Naive thymus-derived CD4-positive, alpha-beta T cell (primary cell): ENCODE measurements around the gene PIP4K2A. TPM values are rescaled to one million over a fixed set of nuclear protein-coding genes. Genes with fewer than 3 reads are reported as not detected.

ENCODE experiments used
- ATAC-seq: fragments of 150-1000 bp; cut with Tn5 transposase; 2 replicates; pipeline ENCODE4 v1.10.0; 2021; ENCODE audit warnings: mild to moderate bottlenecking, moderate library complexity
- CTCF ChIA-PET: fragments of 350-600 bp; sonication (Branson Sonifier 250); formaldehyde crosslinking; loops from one replicate; lab custom pipeline; 2021; ENCODE audit warnings: antibody characterized with exemption; lab: Charles Lee
- POLR2A ChIA-PET: fragments of 350-600 bp; sonication (Branson Sonifier 250); formaldehyde crosslinking; loops from one replicate; lab custom pipeline; 2021; ENCODE audit warnings: antibody characterized with exemption, inconsistent platforms; lab: Charles Lee
- DNase-seq, 9 donors: peaks; one replicate each; pipeline versions ENCODE4 v3.0.0 to v3.0.0-alpha.2; 2020 to 2022; ENCODE audit warnings: mixed read lengths in 1 of 9
- H3K27ac ChIP-seq: one replicate; pipeline ENCODE4 v1.7.0; 2013; ENCODE audit warnings: mild to moderate bottlenecking, low read depth, low read length, moderate library complexity
- H3K27me3 ChIP-seq, 2 donors: one replicate each; pipeline ENCODE4 v1.7.0; 2013; ENCODE audit warnings: low read length in 2 of 2, mild to moderate bottlenecking in 2 of 2, moderate library complexity in 2 of 2; ENCODE audit not compliant: control insufficient read depth in 2 of 2, insufficient read depth in 2 of 2
- H3K36me3 ChIP-seq, 3 experiments: 1 replicate in 2 of 3; 2 replicates in 1 of 3; pipeline ENCODE4 v1.7.0; 2013; ENCODE audit warnings: low read length in 3 of 3, mild to moderate bottlenecking in 3 of 3, moderate library complexity in 1 of 3; ENCODE audit not compliant: insufficient read depth in 3 of 3, control insufficient read depth in 2 of 3
- H3K4me1 ChIP-seq, 2 donors: one replicate each; pipeline ENCODE4 v1.7.0; 2013; ENCODE audit warnings: low read length in 2 of 2, mild to moderate bottlenecking in 2 of 2, moderate library complexity in 1 of 2; ENCODE audit not compliant: control insufficient read depth in 2 of 2, insufficient read depth in 2 of 2
- H3K4me3 ChIP-seq: 2 replicates; pipeline ENCODE4 v1.7.0; 2013; ENCODE audit warnings: mild to moderate bottlenecking, low read length
- H3K9me3 ChIP-seq, 3 experiments: 1 replicate in 2 of 3; 2 replicates in 1 of 3; pipeline ENCODE4 v1.7.0; 2013; ENCODE audit warnings: low read length in 3 of 3; ENCODE audit not compliant: control insufficient read depth in 2 of 3
- H3K27ac Mint-ChIP-seq, 9 donors: one replicate each; pipeline ENCODE4 v1.8.0; 2020 to 2022; ENCODE audit warnings: mixed read lengths in 9 of 9, mild to moderate bottlenecking in 8 of 9, moderate library complexity in 5 of 9, inconsistent platforms in 2 of 9
- H3K27me3 Mint-ChIP-seq, 5 donors: one replicate each; pipeline ENCODE4 v1.8.0; 2021 to 2022; ENCODE audit warnings: mixed read lengths in 5 of 5, mild to moderate bottlenecking in 1 of 5
- H3K36me3 Mint-ChIP-seq, 5 donors: one replicate each; pipeline ENCODE4 v1.8.0; 2020 to 2022; ENCODE audit warnings: mixed read lengths in 5 of 5, mild to moderate bottlenecking in 3 of 5, inconsistent platforms in 1 of 5
- H3K4me1 Mint-ChIP-seq, 7 donors: one replicate each; pipeline ENCODE4 v1.8.0; 2020 to 2022; ENCODE audit warnings: mixed read lengths in 7 of 7, mild to moderate bottlenecking in 3 of 7, inconsistent platforms in 1 of 7
- H3K4me3 Mint-ChIP-seq, 10 donors: one replicate each; pipeline ENCODE4 v1.8.0; 2020 to 2022; ENCODE audit warnings: mild to moderate bottlenecking in 10 of 10, mixed read lengths in 10 of 10, moderate library complexity in 6 of 10, inconsistent platforms in 2 of 10
- H3K9me3 Mint-ChIP-seq, 11 donors: one replicate each; pipeline ENCODE4 v1.8.0; 2020 to 2022; ENCODE audit warnings: mixed read lengths in 11 of 11, mild to moderate bottlenecking in 4 of 11, inconsistent platforms in 1 of 11, moderate library complexity in 1 of 11
- intact Hi-C, 2 donors: fragments of 100-400 bp; cut with micrococcal nuclease; formaldehyde crosslinking; loops; one replicate each; pipeline ENCODE4 v1.15.1; 2023
- polyA plus RNA-seq, 2 donors: library from polyadenylated mRNA; unstranded; fragments of 300-500 nt; fragmentation: Illumina TruSeq; gene quantifications; one replicate each; pipeline ENCODE4 v1.2.3, GENCODE V29; 2021
- total RNA-seq, 6 experiments: library from RNA in 5 of 6; stranded (reverse) in 5 of 6; gene quantifications; 1 replicate in 5 of 6; 2 replicates in 1 of 6; pipeline ENCODE4 v1.2.3 and lab custom pipeline; 2021 to 2026

Gene PIP4K2A
- total and polyA plus RNA-seq, 7 experiments from 2014 or later, result 40.9 to 152 (median 134) TPM

GRCh38 chr10:22606164-22606614, 108.2 kb downstream of the PIP4K2A start:
- H3K4me1 ChIP-seq, result peaks cover 68 to 89% of the 10 kb centered on the region in 2 donors
- Mint-ChIP-seq H3K9me3 (peaks cover 0 to 3% (median 0%) of the 10 kb centered on the region in 11 donors), H3K4me1 (peaks cover 59 to 98% (median 95%) of the 10 kb centered on the region in 7 donors), H3K36me3 (peaks cover 15 to 55% (median 31%) of the 10 kb centered on the region in 5 donors), H3K27me3 (no peaks in the 10 kb centered on the region), H3K27ac (peak overlapping the region; percentile 63 to 95 (median 92)), H3K4me3 (peak overlapping the region; percentile 52 to 74 (median 62))
- intact Hi-C loops, result no loop called here
- peak overlapping the region; percentile 26 for H3K4me3 ChIP-seq
- ATAC-seq (peak; percentile 80), DNase-seq (peak in 2 of 9 donors; percentile 20 to 42)
- H3K9me3 ChIP-seq, result no peaks in the 10 kb centered on the region
- no peaks in the 10 kb centered on the region for H3K27me3 ChIP-seq
- peaks cover 0 to 13% (median 8%) of the 10 kb centered on the region in 3 experiments for H3K36me3 ChIP-seq
- CTCF ChIA-PET, result interaction anchor here (0.6 kb wide), 1 partner anchor 10 kb away, joined by 3 read pairs; no protein-coding TSS in a partner anchor
- peak overlapping the region; percentile 61 for H3K27ac ChIP-seq
- POLR2A ChIA-PET, result interaction anchor here (0.7 kb wide), 1 partner anchor 169 kb away, joined by 3 read pairs; no protein-coding TSS in a partner anchor

- Mint-ChIP-seq H3K9me3 (peaks cover 0 to 3% (median 0%) of the 10 kb centered on the region in 11 donors), H3K27ac (peak overlapping the region; percentile 23 to 94 (median 89)), H3K4me3 (peak overlapping the region in 9 of 10 donors; percentile 27 to 74 (median 58)), H3K36me3 (peaks cover 13 to 49% (median 31%) of the 10 kb centered on the region in 5 donors), H3K27me3 (no peaks in the 10 kb centered on the region), H3K4me1 (peaks cover 59 to 98% (median 95%) of the 10 kb centered on the region in 7 donors)
- POLR2A ChIA-PET, result interaction anchor here (1.0 to 1.1 kb wide), 2 partner anchors 35 to 115 kb away, joined by 3 read pairs; no protein-coding TSS in a partner anchor
- DNase-seq (no peak), ATAC-seq (peak; percentile 74)
- intact Hi-C loops, result no loop called here
- H3K9me3 ChIP-seq, result no peaks in the 10 kb centered on the region
- H3K4me3 ChIP-seq, result no peak overlapping the region
- H3K36me3 ChIP-seq, result peaks cover 0 to 13% (median 9%) of the 10 kb centered on the region in 3 experiments
- no peaks in the 10 kb centered on the region for H3K27me3 ChIP-seq
- H3K4me1 ChIP-seq, result peaks cover 66 to 89% of the 10 kb centered on the region in 2 donors
- H3K27ac ChIP-seq, result peak overlapping the region; percentile 61
- CTCF ChIA-PET, result interaction anchor here (0.7 to 1.2 kb wide), 2 partner anchors 25 to 107 kb away, joined by 3 to 4 read pairs; no protein-coding TSS in a partner anchor
Observed at GRCh38 chr10:22605168-22605567, 109.2 kb downstream of the PIP4K2A start.

GRCh38 chr10:22604344-22605126, 109.8 kb downstream of the PIP4K2A start:
- H3K27ac Mint-ChIP-seq, result peak overlapping the region in 8 of 9 donors; percentile 38 to 94 (median 88)
- H3K4me3 Mint-ChIP-seq, result peak overlapping the region in 3 of 10 donors; percentile 28 to 74 (median 49)

DNA sequence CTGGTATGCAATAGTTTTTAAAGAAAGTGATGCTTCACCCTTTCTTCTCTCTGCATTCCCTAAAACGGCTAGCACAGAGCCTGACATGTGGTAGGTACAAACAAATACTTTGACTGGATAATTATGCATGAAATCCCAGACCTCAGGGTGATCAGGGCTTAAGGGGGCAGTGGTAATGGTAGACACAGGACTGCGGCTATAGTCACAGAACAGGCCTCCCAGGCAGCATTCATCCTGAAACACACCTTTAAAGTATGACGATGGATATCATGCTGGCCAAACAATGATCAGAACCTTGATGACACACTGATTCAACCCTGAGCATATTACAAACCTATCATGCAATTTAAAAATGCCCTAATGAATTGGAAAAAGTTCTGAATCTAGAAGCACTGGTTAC, 110.8 kb downstream of the PIP4K2A start:
- intact Hi-C loops, result loop anchor here in 1 of 2 donors (1.0 kb wide), 1 partner anchor 8 kb away; no protein-coding TSS in a partner anchor
- Histone ChIP-seq H3K36me3 (peaks cover 0 to 7% (median 4%) of the 10 kb centered on the region in 3 experiments), H3K27ac (no peak overlapping the region), H3K9me3 (no peaks in the 10 kb centered on the region), H3K4me1 (peaks cover 56 to 89% of the 10 kb centered on the region in 2 donors), H3K27me3 (no peaks in the 10 kb centered on the region), H3K4me3 (no peak overlapping the region)
- DNase-seq (no peak), ATAC-seq (no peak)
- H3K4me3 Mint-ChIP-seq, result peak overlapping the region in 2 of 10 donors; percentile 29 to 48
- no peaks in the 10 kb centered on the region for H3K27me3 Mint-ChIP-seq
- H3K4me1 Mint-ChIP-seq, result peaks cover 67 to 95% (median 90%) of the 10 kb centered on the region in 7 donors
- ChIA-PET POLR2A (no interaction called here), CTCF (no interaction called here)
- H3K9me3 Mint-ChIP-seq, result no peaks in the 10 kb centered on the region
- peaks cover 4 to 38% (median 27%) of the 10 kb centered on the region in 5 donors for H3K36me3 Mint-ChIP-seq
- peak overlapping the region in 7 of 9 donors; percentile 24 to 91 (median 82) for H3K27ac Mint-ChIP-seq

More at GRCh38 chr10:22604344-22605126, 109.8 kb downstream of the PIP4K2A start:
- ATAC-seq, result no peak
- no peaks in the 10 kb centered on the region for H3K9me3 ChIP-seq
- peaks cover 0 to 13% (median 11%) of the 10 kb centered on the region in 3 experiments for H3K36me3 ChIP-seq
- no peak overlapping the region for H3K4me3 ChIP-seq
- H3K9me3 Mint-ChIP-seq, result no peaks in the 10 kb centered on the region
- POLR2A ChIA-PET, result interaction anchor here (0.7 to 1.1 kb wide), 3 partner anchors 36 to 116 kb away, joined by 3 read pairs; no protein-coding TSS in a partner anchor
- intact Hi-C loops, result no loop called here
- CTCF ChIA-PET, result interaction anchor here (0.7 to 1.2 kb wide), 3 partner anchors 25 to 290 kb away, joined by 3 to 4 read pairs (median 3); no protein-coding TSS in a partner anchor
- H3K4me1 ChIP-seq, result peaks cover 61 to 89% of the 10 kb centered on the region in 2 donors
- peaks cover 58 to 96% (median 93%) of the 10 kb centered on the region in 7 donors for H3K4me1 Mint-ChIP-seq
- H3K27me3 Mint-ChIP-seq, result no peaks in the 10 kb centered on the region
- H3K27ac ChIP-seq, result peak overlapping the region; percentile 61
- no peak for DNase-seq
- H3K27me3 ChIP-seq, result no peaks in the 10 kb centered on the region
- H3K36me3 Mint-ChIP-seq, result peaks cover 9 to 44% (median 31%) of the 10 kb centered on the region in 5 donors

DNA sequence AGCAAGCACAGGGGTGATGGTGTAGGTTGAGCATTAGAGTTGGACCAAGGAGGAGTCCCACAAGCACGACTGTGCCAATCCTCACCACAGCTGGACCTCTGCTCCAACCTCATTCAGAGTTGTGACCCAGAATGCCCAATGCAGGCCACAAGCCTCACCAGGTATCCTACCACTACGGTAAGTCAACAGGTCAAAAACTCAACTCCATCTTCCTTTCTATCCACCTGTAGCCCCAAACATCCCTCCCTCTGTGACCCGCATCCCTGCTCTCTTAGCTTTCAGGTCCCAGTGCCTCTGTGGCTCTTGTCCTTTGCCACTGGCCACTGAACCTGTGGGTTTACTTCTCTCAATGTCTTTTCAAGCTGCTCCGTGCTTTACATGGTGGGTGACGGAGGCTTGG, 112.8 kb downstream of the PIP4K2A start:
- POLR2A ChIA-PET, result interaction anchor here (1.0 to 2.4 kb wide), 4 partner anchors 9 to 90 kb away, joined by 3 to 13 read pairs (median 4); no protein-coding TSS in a partner anchor
- Mint-ChIP-seq H3K27ac (peak overlapping the region; percentile 39 to 93 (median 87)), H3K4me1 (peaks cover 70 to 96% (median 90%) of the 10 kb centered on the region in 7 donors), H3K4me3 (peak overlapping the region; percentile 15 to 56 (median 41)), H3K9me3 (no peaks in the 10 kb centered on the region), H3K36me3 (peaks cover 0 to 33% (median 18%) of the 10 kb centered on the region in 5 donors), H3K27me3 (no peaks in the 10 kb centered on the region)
- Histone ChIP-seq H3K4me3 (no peak overlapping the region), H3K27ac (no peak overlapping the region), H3K9me3 (no peaks in the 10 kb centered on the region), H3K27me3 (no peaks in the 10 kb centered on the region), H3K4me1 (peaks cover 58 to 89% of the 10 kb centered on the region in 2 donors), H3K36me3 (peaks cover 0 to 9% (median 3%) of the 10 kb centered on the region in 3 experiments)
- CTCF ChIA-PET, result interaction anchor here (0.8 to 1.4 kb wide), 2 partner anchors 10 to 27 kb away, joined by 3 to 5 read pairs; no protein-coding TSS in a partner anchor
- ATAC-seq (no peak), DNase-seq (no peak)
- intact Hi-C loops, result no loop called here
